ENCODE measurements around the gene FPR1.
"Not testable (repeated sequence)": the region's sequence is repeated elsewhere in the genome, so short reads cannot be mapped to it uniquely, and the experiment has no call there.

The FPR1 gene

GRCh38 chr19:51779181-51779580 is 27.5 kb upstream of the FPR1 start:
- no peak for DNase-seq

GRCh38 chr19:51777570-51778462 is 26.1 kb upstream of the FPR1 start:
- DNase-seq = peak; percentile 86 to 93

GRCh38 chr19:51776561-51776960 is 24.9 kb upstream of the FPR1 start:
- DNase-seq = not testable (repeated sequence)

GRCh38 chr19:51772977-51773376 is 21.3 kb upstream of the FPR1 start:
- DNase-seq = no peak

GRCh38 chr19:51771376-51772130 is 19.9 kb upstream of the FPR1 start:
- no peak for DNase-seq

GRCh38 chr19:51766461-51766860 is 14.8 kb upstream of the FPR1 start:
- DNase-seq = no peak

- DNase-seq = no peak
Measured at GRCh38 chr19:51765086-51765485, 13.4 kb upstream of the FPR1 start.

GRCh38 chr19:51761696-51762095 is 10.0 kb upstream of the FPR1 start:
- DNase-seq = no peak

- no peak for DNase-seq
Measured at GRCh38 chr19:51760697-51761356, 9.1 kb upstream of the FPR1 start, which contains the start of gene FPR2. TSS of gene FPR2 (plus strand) at chr19:51761180. CDS start at chr19:51768659, 7,479 bp downstream.

GRCh38 chr19:51755571-51755970 is 3.9 kb upstream of the FPR1 start:
- DNase-seq = no peak

GRCh38 chr19:51754770-51755169 is 3.1 kb upstream of the FPR1 start:
- no peak for DNase-seq

- DNase-seq = no peak
Measured at GRCh38 chr19:51754109-51754508, 2.4 kb upstream of the FPR1 start.

- DNase-seq = no peak
Measured at GRCh38 chr19:51750400-51751094, 1.1 kb downstream of the FPR1 start.

GRCh38 chr19:51749979-51750378 is 1.7 kb downstream of the FPR1 start:
- DNase-seq = no peak

- no peak for DNase-seq
Measured at GRCh38 chr19:51746731-51747130, 4.9 kb downstream of the FPR1 start.

- no peak for DNase-seq
Measured at GRCh38 chr19:51743405-51743804, 8.3 kb downstream of the FPR1 start.

- no peak for DNase-seq
Measured at GRCh38 chr19:51742789-51743188, 8.9 kb downstream of the FPR1 start.

GRCh38 chr19:51740356-51740755 is 11.3 kb downstream of the FPR1 start:
- DNase-seq = no peak

GRCh38 chr19:51739466-51740213 is 12.0 kb downstream of the FPR1 start:
- DNase-seq = no peak

GRCh38 chr19:51738523-51738922 is 13.2 kb downstream of the FPR1 start:
- DNase-seq = not testable (repeated sequence)

- DNase-seq = no peak
Measured at GRCh38 chr19:51737924-51738323, 13.8 kb downstream of the FPR1 start.

GRCh38 chr19:51737389-51737788 is 14.3 kb downstream of the FPR1 start:
- no peak for DNase-seq
